ES-I3 (cell line): ENCODE data around the gene ELMO1.

Experiments used
- H3K36me3 ChIP-seq: 2 replicates; pipeline ENCODE4 v1.6.1; 2013; ENCODE audit warnings: mild to moderate bottlenecking, low read length, control low read depth, moderate library complexity; ENCODE audit not compliant: insufficient read depth
- H3K4me1 ChIP-seq: 2 replicates; pipeline ENCODE4 v1.6.1; 2013; ENCODE audit warnings: mild to moderate bottlenecking, control low read depth, low read length; ENCODE audit not compliant: insufficient read depth
- H3K9ac ChIP-seq: 2 replicates; pipeline ENCODE4 v1.6.1; 2013; ENCODE audit warnings: low read depth, mild to moderate bottlenecking, low read length, moderate library complexity
- H3K9me3 ChIP-seq: 2 replicates; pipeline ENCODE4 v1.6.1; 2013; ENCODE audit warnings: mild to moderate bottlenecking, low read length, moderate library complexity; ENCODE audit not compliant: control insufficient read depth, insufficient read depth

The ELMO1 gene

DNA sequence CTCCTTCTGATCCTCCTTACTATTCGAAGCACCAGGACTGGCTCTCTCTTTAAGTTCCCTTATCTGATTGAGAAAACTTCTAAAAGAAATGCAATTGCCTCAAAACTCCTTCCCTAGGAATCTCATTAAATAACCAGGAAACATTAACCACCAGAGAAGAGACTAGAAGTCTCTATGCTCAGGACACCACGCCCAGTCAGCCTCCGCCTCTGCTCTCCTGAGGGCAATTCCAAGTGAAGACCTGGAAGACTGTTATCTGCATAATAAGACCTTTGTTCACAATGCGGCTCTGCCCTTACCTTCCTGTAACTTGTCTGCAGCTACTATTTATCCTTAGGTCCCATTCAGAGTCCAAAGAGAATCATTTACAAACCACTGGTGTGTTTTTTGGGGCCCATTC is 78.8 kb downstream of the ELMO1 start:
- no peaks in the 10 kb centered on the region for H3K9me3 ChIP-seq
- H3K4me1 ChIP-seq, result no peaks in the 10 kb centered on the region; the same call in 1 of the 2 replicates
- H3K9ac ChIP-seq, result no peak overlapping the region
- no peaks in the 10 kb centered on the region for H3K36me3 ChIP-seq

GRCh38 chr7:37368540-37368939 is 80.1 kb downstream of the ELMO1 start:
- H3K36me3 ChIP-seq, result no peaks in the 10 kb centered on the region
- no peaks in the 10 kb centered on the region for H3K9me3 ChIP-seq
- no peaks in the 10 kb centered on the region; the same call in 1 of the 2 replicates for H3K4me1 ChIP-seq
- H3K9ac ChIP-seq, result no peak overlapping the region

GRCh38 chr7:37367010-37367409 is 81.7 kb downstream of the ELMO1 start:
- Histone ChIP-seq H3K36me3 (no peaks in the 10 kb centered on the region), H3K4me1 (no peaks in the 10 kb centered on the region; the same call in 1 of the 2 replicates), H3K9me3 (no peaks in the 10 kb centered on the region), H3K9ac (no peak overlapping the region)

DNA sequence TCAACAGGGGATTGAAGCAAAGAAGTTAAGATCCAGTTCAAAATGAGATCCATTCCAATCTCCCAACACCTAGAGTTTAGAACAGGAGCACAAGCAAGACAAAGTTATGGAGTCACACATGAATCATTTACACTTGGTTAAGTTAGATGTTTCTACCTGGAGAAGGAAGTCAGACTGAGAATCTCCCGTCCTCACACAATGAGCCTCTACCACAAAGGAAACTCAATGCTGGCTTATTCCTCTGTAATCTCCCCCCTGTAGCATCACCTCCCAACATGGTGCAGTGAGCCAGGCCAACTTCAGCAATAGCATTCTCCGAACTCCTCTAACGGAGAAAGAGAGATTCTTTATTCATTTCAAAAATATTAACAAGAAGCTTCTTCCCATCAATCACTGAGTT is 82.2 kb downstream of the ELMO1 start:
- no peak overlapping the region for H3K9ac ChIP-seq
- H3K9me3 ChIP-seq, result no peaks in the 10 kb centered on the region
- H3K4me1 ChIP-seq, result no peaks in the 10 kb centered on the region; the same call in 1 of the 2 replicates
- no peaks in the 10 kb centered on the region for H3K36me3 ChIP-seq

DNA sequence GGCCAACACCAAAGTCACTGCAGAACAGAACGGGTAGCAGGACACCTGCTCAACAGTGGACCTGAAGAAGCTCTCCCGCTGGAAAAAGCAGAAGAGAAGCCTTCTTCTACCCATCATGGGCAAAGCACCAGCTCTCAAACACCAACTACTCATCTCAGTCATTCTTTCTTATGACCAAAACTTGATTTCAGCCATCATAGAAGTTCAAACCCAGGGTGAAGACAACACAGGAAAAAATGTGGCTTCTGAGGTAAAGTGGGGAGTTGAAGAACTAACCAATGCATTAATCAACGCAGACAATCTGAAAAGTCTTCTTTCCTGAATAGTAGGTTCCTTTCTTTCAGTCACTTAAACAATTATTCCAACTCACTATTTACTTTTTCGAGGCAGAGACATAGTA is 83.3 kb downstream of the ELMO1 start:
- no peaks in the 10 kb centered on the region; the same call in 1 of the 2 replicates for H3K4me1 ChIP-seq
- H3K36me3 ChIP-seq, result no peaks in the 10 kb centered on the region
- H3K9ac ChIP-seq, result no peak overlapping the region
- no peaks in the 10 kb centered on the region for H3K9me3 ChIP-seq

- Histone ChIP-seq H3K9me3 (no peaks in the 10 kb centered on the region), H3K36me3 (no peaks in the 10 kb centered on the region)
These were observed 83.8 kb downstream of the ELMO1 start for GRCh38 chr7:37364856-37365255.

DNA sequence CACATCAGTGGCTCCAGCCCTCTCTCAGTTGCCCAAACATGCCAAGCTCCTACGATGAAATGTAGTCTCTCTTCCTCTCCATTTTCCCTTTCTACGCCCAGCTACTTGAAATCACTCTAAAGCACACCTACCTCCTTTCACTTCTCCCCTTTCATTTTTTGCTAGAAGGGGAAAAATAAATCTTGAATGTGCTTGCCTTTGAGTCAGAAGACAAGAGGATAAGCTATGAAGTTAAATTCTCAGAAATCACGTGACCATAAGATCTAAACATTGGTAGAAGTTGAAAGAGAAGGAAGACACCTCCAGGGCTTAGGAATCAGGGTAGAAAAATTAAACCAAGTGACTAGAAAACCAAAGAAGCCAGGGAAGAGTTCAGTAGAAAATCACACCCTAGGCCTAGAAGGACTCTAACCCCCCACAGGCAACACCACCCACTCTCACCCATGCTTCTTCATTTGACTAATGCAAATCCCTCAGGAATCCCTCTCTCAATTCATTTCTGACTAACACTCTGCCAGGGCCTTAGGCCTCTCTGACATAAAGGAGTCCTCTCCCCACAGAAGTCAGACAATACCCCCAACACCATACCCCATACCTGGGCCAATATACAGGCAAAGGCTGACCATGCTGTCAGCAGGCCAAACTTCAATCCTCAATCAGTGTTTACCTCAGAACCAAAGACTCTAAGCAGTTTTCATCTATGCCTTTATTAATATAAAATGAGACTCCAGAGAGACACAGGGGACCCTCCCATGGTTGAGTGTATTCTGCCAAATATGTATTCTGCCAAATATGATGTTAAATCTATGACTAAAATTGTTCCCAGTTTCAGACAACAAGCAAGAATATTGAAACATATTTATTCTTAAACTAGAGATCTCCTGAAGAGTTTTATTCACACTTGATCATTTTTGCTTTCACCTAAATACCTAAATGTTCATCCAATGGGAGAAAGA is 84.8 kb downstream of the ELMO1 start:
- H3K36me3 ChIP-seq, result no peaks in the 10 kb centered on the region
- H3K9me3 ChIP-seq, result no peaks in the 10 kb centered on the region
- no peak overlapping the region for H3K9ac ChIP-seq
- H3K4me1 ChIP-seq, result no peaks in the 10 kb centered on the region; the same call in 1 of the 2 replicates

More at GRCh38 chr7:37364856-37365255, 83.8 kb downstream of the ELMO1 start:
- H3K9ac ChIP-seq, result no peak overlapping the region
- H3K4me1 ChIP-seq, result no peaks in the 10 kb centered on the region; the same call in 1 of the 2 replicates

DNA sequence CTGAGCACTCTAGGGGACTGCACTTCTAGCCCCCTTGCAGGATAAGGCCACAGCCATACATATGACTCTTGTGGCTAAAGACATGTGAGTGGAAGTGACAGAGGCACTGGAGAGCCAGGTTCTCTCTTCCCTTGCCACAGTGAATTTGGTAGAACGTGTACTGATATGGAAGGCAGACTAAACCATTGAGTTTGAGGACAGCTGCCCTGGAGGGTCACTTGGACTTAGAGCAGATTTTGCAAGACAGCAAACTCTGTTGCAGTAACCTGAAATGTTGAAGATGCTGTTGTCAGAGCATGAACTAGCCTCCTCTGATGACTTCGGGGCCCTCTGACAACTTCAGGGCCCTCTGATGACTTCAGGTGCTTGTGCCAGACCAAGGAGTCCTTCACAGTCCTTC is 85.9 kb downstream of the ELMO1 start:
- Histone ChIP-seq H3K9ac (no peak overlapping the region), H3K36me3 (no peaks in the 10 kb centered on the region), H3K4me1 (no peaks in the 10 kb centered on the region), H3K9me3 (no peaks in the 10 kb centered on the region)

DNA sequence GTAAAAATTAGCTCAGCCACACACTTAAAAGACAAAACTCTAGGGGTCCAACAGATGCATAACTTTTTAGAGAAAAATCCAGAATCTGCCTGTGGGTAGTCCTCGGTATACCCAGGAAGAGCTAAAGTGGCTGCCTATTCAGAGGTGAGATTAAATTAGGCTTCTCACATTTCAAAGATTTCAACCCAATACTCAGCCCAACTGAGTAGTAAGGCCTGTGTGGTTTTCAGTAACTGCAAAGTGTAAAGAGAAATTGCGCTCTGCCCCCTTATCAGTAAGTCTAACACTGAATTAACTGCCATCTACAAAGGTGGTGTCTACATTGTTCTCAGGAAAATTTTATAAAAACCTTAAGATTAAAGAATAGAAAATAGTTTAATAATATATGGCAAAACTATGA is 88.2 kb downstream of the ELMO1 start:
- Histone ChIP-seq H3K9ac (no peak overlapping the region), H3K9me3 (no peaks in the 10 kb centered on the region), H3K4me1 (peaks cover 4% of the 10 kb centered on the region; the same call in 1 of the 2 replicates), H3K36me3 (no peaks in the 10 kb centered on the region)

DNA sequence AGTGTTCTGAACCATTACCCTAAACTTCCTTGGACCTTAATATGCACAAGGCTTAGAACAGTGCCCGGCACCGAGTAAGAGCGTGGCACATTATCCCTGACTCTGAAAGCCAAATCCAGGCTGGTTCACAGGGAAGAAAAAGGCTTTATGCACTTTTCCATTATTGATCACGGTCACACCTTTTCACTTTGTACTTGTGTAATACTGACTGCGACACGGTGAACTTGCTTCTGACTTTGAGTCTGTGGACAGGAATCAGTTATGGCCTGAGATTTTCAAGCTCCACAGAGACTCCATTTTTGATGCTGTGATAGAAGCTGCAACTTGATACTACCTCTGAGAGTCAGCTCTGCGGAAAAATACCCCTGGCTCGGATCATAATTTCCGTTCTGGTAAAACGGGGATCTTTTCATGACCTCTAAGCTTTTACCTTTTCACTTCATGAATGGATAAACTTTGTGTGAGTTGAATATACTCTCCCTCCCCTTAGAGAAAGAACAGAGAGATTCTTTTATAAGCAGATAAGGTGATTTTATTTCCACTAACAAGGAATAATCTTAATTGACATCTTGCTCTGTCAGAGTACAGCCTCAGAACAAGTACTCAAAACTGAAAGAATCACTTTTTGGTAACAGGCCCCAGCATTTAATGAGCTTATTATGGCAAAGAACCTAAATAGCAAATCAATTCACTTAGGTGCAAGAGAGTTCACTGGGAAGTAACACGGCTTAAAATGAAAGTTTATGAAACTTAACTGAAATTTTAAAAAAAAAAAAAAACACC is 88.8 kb downstream of the ELMO1 start:
- no peaks in the 10 kb centered on the region for H3K9me3 ChIP-seq
- H3K9ac ChIP-seq, result no peak overlapping the region
- H3K36me3 ChIP-seq, result no peaks in the 10 kb centered on the region
- peaks cover 11% of the 10 kb centered on the region for H3K4me1 ChIP-seq

DNA sequence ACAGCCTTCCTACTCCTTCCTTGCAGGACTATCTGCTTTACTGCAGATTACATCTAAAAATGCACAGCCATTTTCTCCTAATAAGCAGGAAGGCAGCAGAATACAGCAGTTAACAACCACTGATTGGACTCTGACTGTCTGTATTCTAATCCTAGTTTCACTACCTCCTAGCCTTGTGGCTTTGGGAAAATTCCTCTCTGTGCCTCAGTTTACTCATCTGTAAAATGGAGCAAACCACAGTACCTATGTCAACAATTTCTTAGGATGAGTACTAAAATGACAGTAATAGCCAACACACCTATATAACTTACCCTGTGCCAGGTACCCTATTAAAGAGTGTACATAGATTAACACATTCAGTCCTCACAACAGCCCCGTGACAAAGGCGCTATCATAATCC is 89.5 kb downstream of the ELMO1 start:
- Histone ChIP-seq H3K36me3 (no peaks in the 10 kb centered on the region), H3K9ac (no peak overlapping the region), H3K9me3 (no peaks in the 10 kb centered on the region), H3K4me1 (peaks cover 16% of the 10 kb centered on the region)

DNA sequence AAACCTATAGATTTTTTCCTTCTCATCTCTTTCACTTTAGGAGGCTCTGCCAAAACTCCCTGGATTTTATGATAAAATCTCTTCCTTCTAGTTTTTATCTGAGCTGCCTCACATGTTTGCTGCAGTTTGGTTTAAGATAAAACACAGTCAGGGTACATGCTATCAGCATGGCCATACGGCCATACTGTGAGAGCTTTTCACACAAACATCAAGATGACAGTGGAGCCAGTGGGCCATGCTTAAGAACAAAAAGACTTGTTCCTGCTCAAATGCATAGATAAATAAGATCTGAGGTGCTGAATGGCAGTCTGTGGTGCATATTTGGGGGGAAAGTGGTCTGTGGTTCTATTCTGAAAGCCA is 91.0 kb downstream of the ELMO1 start:
- H3K36me3 ChIP-seq, result no peaks in the 10 kb centered on the region
- H3K9me3 ChIP-seq, result no peaks in the 10 kb centered on the region
- H3K4me1 ChIP-seq, result peaks cover 21% of the 10 kb centered on the region
- no peak overlapping the region for H3K9ac ChIP-seq

DNA sequence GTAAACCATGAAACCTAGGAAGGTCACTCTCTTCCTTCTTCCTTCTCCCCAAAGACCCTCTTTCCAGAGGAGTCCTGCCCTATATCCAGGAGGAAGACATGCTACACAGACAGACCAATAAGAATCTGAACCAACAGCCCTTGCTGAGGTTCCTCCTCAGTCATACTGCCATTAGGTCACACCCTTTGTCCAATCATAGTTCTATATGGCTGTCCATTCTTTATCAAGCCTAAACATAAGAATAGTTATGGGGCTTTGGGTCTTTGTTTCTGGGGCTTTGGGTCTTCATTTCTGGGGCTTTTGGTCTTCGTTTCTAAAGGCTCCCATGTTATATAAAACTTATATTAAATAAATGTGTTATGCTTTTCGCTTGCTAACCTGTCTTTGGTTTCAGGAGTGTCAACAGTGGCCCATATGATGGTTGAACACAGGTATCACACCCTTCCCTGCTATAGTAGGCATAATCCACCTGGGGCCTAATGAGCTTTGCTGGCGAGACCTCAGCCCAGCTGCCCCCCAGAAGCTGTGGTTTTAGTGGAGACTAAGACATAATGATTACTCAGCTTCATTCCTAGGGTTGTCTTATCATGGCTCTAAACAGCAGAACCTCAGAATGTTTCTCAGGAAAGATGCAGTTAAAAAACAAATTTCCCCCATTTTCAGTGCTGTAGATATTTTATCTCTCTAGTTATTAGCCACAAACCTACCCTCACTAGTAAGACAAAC is 91.6 kb downstream of the ELMO1 start:
- Histone ChIP-seq H3K9me3 (no peaks in the 10 kb centered on the region), H3K9ac (no peak overlapping the region), H3K36me3 (no peaks in the 10 kb centered on the region), H3K4me1 (peaks cover 21% of the 10 kb centered on the region)

GRCh38 chr7:37354656-37355131 is 94.0 kb downstream of the ELMO1 start:
- peaks cover 21% of the 10 kb centered on the region for H3K4me1 ChIP-seq
- H3K9me3 ChIP-seq, result no peaks in the 10 kb centered on the region
- no peaks in the 10 kb centered on the region for H3K36me3 ChIP-seq
- H3K9ac ChIP-seq, result no peak overlapping the region
